GM12891 (cell line): ENCODE data around the gene KRT2.

Experiments
- DNase-seq: peaks from one replicate; pipeline ENCODE4 v3.0.0; 2011; ENCODE audit warnings: low spot score; ENCODE audit not compliant: insufficient read length
- FAIRE-seq: peaks from 2 replicates; lab custom pipeline; 2011; peaks lifted over from hg19 to GRCh38; lab: Jason Lieb, UNC
- PAX5 ChIP-seq: IDR thresholded peaks from 2 replicates; pipeline ENCODE4 v1.6.1; 2011; ENCODE audit warnings: low read length, moderate library complexity, mild to moderate bottlenecking; ENCODE audit not compliant: insufficient read depth, severe bottlenecking
- POLR2A ChIP-seq: IDR thresholded peaks from 2 replicates; pipeline ENCODE4 v1.6.1; 2011; ENCODE audit warnings: low read depth, low read length, control low read depth
- POLR2AphosphoS5 ChIP-seq: IDR thresholded peaks from 2 replicates; pipeline ENCODE4 v1.6.1; 2011; ENCODE audit warnings: low read depth, low read length, control low read depth
- POU2F2 ChIP-seq: IDR thresholded peaks from 2 replicates; pipeline ENCODE4 v1.6.1; 2011; ENCODE audit warnings: low read depth, mild to moderate bottlenecking, control low read depth, low read length, moderate library complexity
- SPI1 ChIP-seq: IDR thresholded peaks from 2 replicates; pipeline ENCODE4 v1.6.1; 2011; ENCODE audit warnings: low read depth, low read length, control low read depth
- TAF1 ChIP-seq: IDR thresholded peaks from 2 replicates; pipeline ENCODE4 v1.6.1; 2011; ENCODE audit warnings: low read depth, low read length, control low read depth

Gene KRT2

DNA sequence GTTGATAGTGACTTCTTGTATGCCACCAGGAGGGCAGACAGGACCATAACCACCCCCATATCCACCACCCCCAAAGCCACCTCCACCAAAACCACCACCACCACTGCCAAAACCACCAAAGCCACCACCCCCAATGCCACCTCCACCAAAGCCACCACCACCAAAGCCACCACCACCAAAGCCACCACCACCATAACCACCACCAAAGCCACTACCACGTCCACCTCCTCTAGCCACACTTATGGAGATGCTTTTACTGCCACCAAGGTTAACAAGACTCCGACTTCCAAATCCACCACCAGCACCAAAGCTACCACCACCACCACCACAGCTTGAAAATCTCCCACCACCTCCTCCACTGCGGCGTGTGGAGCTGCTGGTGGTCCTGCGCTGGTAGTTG lies 27.9 kb upstream of the KRT2 start:
- DNase-seq (no peak), FAIRE-seq (no peak)
- no peak for TF ChIP-seq POLR2AphosphoS5
- no peak for TF ChIP-seq PAX5
- no peak for TF ChIP-seq TAF1
- no peak for TF ChIP-seq SPI1
- TF ChIP-seq POLR2A = no peak
- no peak for TF ChIP-seq POU2F2

- no peak for DNase-seq
- FAIRE-seq = no peak
- TF ChIP-seq TAF1 = no peak
- no peak for TF ChIP-seq SPI1
- no peak for TF ChIP-seq POLR2A
- no peak for TF ChIP-seq POU2F2
- no peak for TF ChIP-seq POLR2AphosphoS5
- no peak for TF ChIP-seq PAX5
Observed at GRCh38 chr12:52677671-52678070, 25.7 kb upstream of the KRT2 start.

DNA sequence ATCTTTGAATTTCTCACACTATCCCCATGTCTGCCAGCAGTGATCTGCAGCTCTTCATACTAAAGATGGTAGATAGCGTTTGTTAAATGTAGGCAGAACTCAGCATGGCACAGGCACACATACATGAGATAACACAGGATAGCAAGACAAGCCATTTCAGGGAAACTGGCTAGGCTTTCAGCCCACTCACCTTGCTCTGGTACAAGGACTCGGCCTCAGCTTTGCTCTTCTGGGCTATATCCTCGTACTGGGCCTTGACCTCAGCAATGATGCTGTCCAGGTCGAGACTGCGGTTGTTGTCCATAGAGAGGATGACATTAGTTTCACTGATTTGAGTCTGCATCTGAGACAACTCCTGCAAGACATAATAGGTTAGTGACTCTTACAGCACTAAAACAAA lies 25.1 kb upstream of the KRT2 start:
- TF ChIP-seq POLR2A = no peak
- TF ChIP-seq POU2F2 = no peak
- TF ChIP-seq SPI1 = no peak
- TF ChIP-seq PAX5 = no peak
- TF ChIP-seq POLR2AphosphoS5 = no peak
- TF ChIP-seq TAF1 = no peak
- DNase-seq (no peak), FAIRE-seq (no peak)

- TF ChIP-seq TAF1 = no peak
- no peak for TF ChIP-seq PAX5
- no peak for TF ChIP-seq POU2F2
- no peak for TF ChIP-seq POLR2A
- TF ChIP-seq SPI1 = no peak
- no peak for TF ChIP-seq POLR2AphosphoS5
- DNase-seq (no peak), FAIRE-seq (no peak)
Observed at GRCh38 chr12:52676163-52676562, 24.2 kb upstream of the KRT2 start.

DNA sequence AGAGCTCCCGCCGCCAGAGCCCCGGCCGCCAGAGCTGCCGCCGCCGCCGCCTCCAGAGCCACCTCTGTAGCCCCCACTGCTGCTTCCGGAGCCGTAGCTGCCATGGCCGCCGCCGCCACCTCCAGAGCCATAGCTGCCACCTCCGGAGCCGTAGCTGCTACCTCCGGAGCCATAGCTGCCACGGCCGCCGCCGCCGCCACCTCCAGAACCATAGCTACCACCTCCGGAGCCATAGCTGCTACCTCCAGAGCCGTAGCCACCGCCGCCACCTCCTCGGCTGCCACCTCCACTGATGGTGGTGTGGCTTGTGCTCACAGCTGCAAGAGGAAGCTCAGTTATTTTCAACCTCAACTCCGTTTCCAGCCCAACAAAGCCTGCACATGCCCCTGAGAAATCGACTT lies 23.3 kb upstream of the KRT2 start:
- FAIRE-seq = no peak

DNA sequence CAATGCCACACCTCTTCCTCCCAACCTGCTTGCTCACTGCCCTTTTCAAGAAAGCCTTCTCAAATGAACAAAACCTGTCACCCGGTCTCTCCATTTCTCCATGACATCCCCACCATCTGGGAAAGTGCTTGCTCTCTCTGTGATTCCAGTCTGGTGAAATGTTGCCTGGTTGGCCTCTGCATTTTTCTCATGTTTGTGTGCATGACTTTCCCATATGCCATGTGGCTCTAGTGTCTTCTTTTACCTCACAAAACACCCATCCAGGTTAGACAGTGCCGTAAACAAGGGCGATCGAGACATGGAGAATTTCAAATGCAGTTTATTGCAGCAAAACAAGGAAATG lies 22.4 kb upstream of the KRT2 start:
- DNase-seq (no peak), FAIRE-seq (no peak)
- TF ChIP-seq POU2F2 = no peak
- TF ChIP-seq POLR2A = no peak
- no peak for TF ChIP-seq TAF1
- TF ChIP-seq POLR2AphosphoS5 = no peak
- TF ChIP-seq SPI1 = no peak
- no peak for TF ChIP-seq PAX5

More for the DNA sequence above, 23.3 kb upstream of the KRT2 start:
- no peak for DNase-seq
- TF ChIP-seq TAF1 (no peak), PAX5 (no peak), SPI1 (no peak), POU2F2 (no peak), POLR2AphosphoS5 (no peak)

GRCh38 chr12:52673713-52674432 lies 21.9 kb upstream of the KRT2 start:
- no peak for DNase-seq
- no peak for FAIRE-seq
- TF ChIP-seq POLR2AphosphoS5 (no peak), POU2F2 (no peak), POLR2A (no peak), SPI1 (no peak), TAF1 (no peak), PAX5 (no peak)

DNA sequence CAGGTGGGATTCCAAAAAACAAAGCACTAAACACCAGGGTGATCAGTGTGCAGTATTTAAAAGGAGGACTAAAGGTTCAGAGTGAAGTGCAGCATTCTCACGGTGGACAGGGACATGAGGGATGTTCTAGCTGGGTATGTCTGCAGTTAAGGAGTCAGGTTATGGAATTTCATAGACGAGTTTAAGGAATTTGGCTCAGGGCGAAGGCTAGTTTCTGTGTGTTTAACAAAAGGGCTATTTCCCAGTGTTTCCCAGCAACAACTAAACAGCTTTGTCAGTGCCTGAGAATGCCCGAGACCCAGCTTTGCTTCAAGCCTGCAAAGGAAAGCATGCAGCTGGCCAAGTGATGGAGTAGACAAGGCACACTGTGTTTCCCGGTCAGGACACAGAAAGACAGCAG lies 21.2 kb upstream of the KRT2 start:
- no peak for DNase-seq
- FAIRE-seq = no peak
- TF ChIP-seq POLR2A = no peak
- TF ChIP-seq POLR2AphosphoS5 = no peak
- TF ChIP-seq PAX5 = no peak
- no peak for TF ChIP-seq SPI1
- no peak for TF ChIP-seq TAF1
- no peak for TF ChIP-seq POU2F2

DNA sequence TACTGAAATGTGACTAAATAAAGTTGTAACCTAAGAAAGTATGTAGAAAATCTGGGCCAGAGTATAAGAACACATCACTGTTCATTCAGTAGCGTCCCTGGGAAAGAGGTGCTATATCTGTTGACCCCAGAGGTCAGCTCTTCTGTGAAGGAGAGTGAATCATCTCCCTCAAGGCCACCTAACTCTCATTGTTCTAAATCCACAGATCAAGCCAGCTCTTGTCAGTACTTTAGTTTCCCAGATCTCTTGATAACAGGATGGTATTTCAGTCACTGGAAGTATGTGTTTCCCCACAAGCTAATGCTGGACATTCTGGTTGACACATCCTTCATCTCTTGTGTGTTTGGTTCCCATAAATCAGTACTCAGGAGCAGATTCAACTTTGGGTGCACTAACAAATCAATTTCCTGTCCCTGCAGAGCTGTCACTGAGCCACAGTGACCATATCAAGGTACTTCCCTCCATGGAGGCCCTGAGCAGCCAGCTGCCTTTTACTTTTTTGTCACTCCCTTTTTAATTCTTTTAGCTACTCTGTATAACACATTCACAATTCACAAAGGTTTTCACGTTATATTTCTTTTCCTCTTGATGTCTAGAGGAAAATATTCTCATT lies 20.4 kb upstream of the KRT2 start:
- TF ChIP-seq SPI1 (no peak), PAX5 (no peak), TAF1 (no peak), POLR2A (no peak), POLR2AphosphoS5 (no peak), POU2F2 (no peak)
- DNase-seq = no peak
- no peak for FAIRE-seq

DNA sequence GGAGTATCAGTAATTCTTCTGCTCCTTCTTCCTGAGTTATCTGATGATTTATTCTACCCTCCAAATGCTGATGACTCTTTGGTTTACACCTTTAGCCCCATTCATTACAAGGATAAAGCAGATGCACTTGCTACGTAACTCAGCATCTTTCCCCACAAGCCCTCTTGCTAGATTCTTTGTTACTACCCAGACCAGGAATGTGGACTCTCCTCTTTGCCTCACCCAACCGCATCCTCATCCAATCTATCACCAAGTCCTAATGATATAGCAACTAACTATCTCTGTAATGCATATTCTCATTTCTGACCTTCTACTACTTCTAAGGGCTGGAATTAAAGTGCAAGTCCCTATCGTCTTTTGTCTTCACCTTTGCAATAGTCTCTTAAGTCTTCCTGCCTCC lies 18.9 kb upstream of the KRT2 start:
- TF ChIP-seq SPI1 (no peak), PAX5 (no peak), TAF1 (no peak), POLR2AphosphoS5 (no peak), POLR2A (no peak), POU2F2 (no peak)
- DNase-seq (no peak), FAIRE-seq (no peak)
